ENCODE results near the gene IL16. TPM values are rescaled to one million over a fixed set of nuclear protein-coding genes. Genes with fewer than 3 reads are reported as not detected.

Gene IL16
- total and polyA plus RNA-seq, 4 donors, result 1.9 to 6.9 (median 4.4) TPM

DNA sequence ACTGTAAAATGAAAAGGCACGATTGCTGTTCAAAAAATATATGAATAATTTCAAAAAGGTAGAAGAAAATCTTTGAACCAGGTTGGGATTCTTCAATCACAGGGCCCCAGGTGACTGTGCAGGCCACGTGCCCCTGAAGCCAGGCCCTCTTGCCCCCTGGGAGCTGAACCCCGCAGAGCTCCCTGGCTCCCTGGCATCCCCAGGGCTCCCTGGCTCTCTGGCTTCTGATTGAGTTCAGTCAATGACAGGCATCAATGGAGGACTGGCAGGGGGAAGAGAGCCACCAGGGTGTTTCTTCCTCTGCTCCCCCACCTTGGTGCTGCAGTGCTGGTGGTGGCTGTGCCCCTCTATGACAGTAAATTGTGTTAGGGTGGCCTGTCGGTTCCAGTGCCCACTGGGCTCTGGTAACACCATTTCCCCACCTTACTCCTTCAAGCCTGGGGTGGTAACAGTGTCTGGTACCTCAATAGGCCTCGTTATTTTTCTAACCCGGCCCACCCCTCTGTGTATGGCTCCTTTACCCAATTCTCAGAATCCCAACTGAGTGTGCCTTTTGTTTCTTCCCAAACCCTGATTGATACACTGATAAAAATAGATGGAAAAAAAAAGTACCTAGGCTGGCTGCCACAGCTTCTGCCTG is 64.6 kb downstream of the IL16 start:
- H3K9ac ChIP-seq (ENCODE audit: low read depth in 1 of 2, low read length in 2 of 2), result no peak overlapping the region
- TF ChIP-seq JUND (IDR thresholded peaks at IDR 0.05), result no peak
- no peaks in the 10 kb centered on the region for H3K27me3 ChIP-seq (ENCODE audit: control insufficient read depth in 4 of 4, insufficient read depth in 4 of 4, low read length in 3 of 4)
- no peak overlapping the region for H3K27ac ChIP-seq (ENCODE audit: low read depth in 1 of 2, low read length in 2 of 2)
- DNase-seq (ENCODE audit: low spot score), result no peak
- WGBS, result 78% methylated on average over 6 of the region's 6 CpGs
- peaks cover 0 to 13% (median 12%) of the 10 kb centered on the region in 4 donors for H3K4me1 ChIP-seq (ENCODE audit: control insufficient read depth in 4 of 4, insufficient read depth in 4 of 4, low read length in 3 of 4)
- H3K4me3 ChIP-seq (ENCODE audit: low read depth in 1 of 3, low read length in 3 of 3), result no peak overlapping the region
- no peaks in the 10 kb centered on the region for H3K9me3 ChIP-seq (ENCODE audit: control insufficient read depth in 4 of 4, low read length in 3 of 4)
- peaks cover 0 to 1% (median 0%) of the 10 kb centered on the region in 4 donors for H3K36me3 ChIP-seq (ENCODE audit: control insufficient read depth in 4 of 4, insufficient read depth in 3 of 4, low read depth in 1 of 4, low read length in 3 of 4)

- TF ChIP-seq NR2F2 (IDR thresholded peaks at IDR 0.05) (no peak), JUND (IDR thresholded peaks at IDR 0.05) (no peak)
- H3K27me3 ChIP-seq (ENCODE audit: control insufficient read depth in 4 of 4, insufficient read depth in 4 of 4, low read length in 3 of 4), result no peaks in the 10 kb centered on the region
- no peak for DNase-seq (ENCODE audit: low spot score)
- peaks cover 0 to 18% (median 14%) of the 10 kb centered on the region in 4 donors for H3K4me1 ChIP-seq (ENCODE audit: control insufficient read depth in 4 of 4, insufficient read depth in 4 of 4, low read length in 3 of 4)
- H3K9me3 ChIP-seq (ENCODE audit: control insufficient read depth in 4 of 4, low read length in 3 of 4), result no peaks in the 10 kb centered on the region
- 87% methylated on average over 4 of the region's 4 CpGs for WGBS
- H3K4me3 ChIP-seq (ENCODE audit: low read depth in 1 of 3, low read length in 3 of 3), result no peak overlapping the region
- H3K36me3 ChIP-seq (ENCODE audit: control insufficient read depth in 4 of 4, insufficient read depth in 3 of 4, low read depth in 1 of 4, low read length in 3 of 4), result peaks cover 0 to 1% (median 0%) of the 10 kb centered on the region in 4 donors
- no peak overlapping the region for H3K27ac ChIP-seq (ENCODE audit: low read depth in 1 of 2, low read length in 2 of 2)
- H3K9ac ChIP-seq (ENCODE audit: low read depth in 1 of 2, low read length in 2 of 2), result no peak overlapping the region
These were observed 66.8 kb downstream of the IL16 start for GRCh38 chr15:81263477-81263876.

- Histone ChIP-seq H3K4me3 (ENCODE audit: low read depth in 1 of 3, low read length in 3 of 3) (no peak overlapping the region), H3K27ac (ENCODE audit: low read depth in 1 of 2, low read length in 2 of 2) (no peak overlapping the region), H3K9ac (ENCODE audit: low read depth in 1 of 2, low read length in 2 of 2) (no peak overlapping the region), H3K27me3 (ENCODE audit: control insufficient read depth in 4 of 4, insufficient read depth in 4 of 4, low read length in 3 of 4) (no peaks in the 10 kb centered on the region), H3K4me1 (ENCODE audit: control insufficient read depth in 4 of 4, insufficient read depth in 4 of 4, low read length in 3 of 4) (peaks cover 0 to 18% (median 14%) of the 10 kb centered on the region in 4 donors), H3K36me3 (ENCODE audit: control insufficient read depth in 4 of 4, insufficient read depth in 3 of 4, low read depth in 1 of 4, low read length in 3 of 4) (peaks cover 0 to 1% (median 0%) of the 10 kb centered on the region in 4 donors), H3K9me3 (ENCODE audit: control insufficient read depth in 4 of 4, low read length in 3 of 4) (no peaks in the 10 kb centered on the region)
- 93% methylated on average over 6 of the region's 6 CpGs for WGBS
- DNase-seq (ENCODE audit: low spot score), result no peak
- TF ChIP-seq HNF4A (conservative IDR thresholded peaks at IDR 0.05) (no peak), HNF4G (IDR thresholded peaks at IDR 0.05) (no peak)
These were observed 67.6 kb downstream of the IL16 start for GRCh38 chr15:81264072-81264857.

DNA sequence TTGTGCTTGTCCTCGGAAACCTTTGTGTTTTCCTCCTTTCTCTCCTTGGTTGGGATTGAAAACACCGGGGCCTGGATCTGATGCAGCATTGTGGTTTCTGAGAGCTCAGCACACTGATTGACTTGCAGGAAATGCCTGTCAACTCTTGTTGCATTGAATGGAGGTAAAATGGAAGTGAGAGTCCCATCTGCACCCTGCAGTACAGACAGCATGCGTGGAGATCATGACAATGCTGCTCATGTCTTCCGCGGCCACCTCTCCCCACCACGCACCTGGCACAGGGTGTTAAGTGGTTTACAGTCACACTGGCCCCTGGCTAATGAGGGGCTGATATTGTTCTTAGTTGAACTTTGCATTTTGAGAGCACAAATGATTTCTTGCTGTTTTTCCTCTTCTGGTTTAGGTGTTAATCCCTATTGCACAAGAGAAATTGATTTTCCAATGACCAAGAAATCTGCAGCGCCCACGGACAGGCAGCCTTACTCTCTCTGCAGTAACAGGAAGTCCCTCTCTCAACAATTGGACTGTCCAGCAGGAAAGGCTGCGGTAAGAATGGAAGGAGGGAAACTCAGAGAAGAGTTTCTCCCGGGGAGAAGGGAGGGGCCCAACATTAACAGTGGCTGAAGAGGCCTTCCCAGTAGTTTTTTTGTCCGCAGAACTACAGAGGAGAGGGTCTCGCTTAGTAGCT is 68.7 kb downstream of the IL16 start:
- H3K4me3 ChIP-seq (ENCODE audit: low read depth in 1 of 3, low read length in 3 of 3), result peak overlapping the region; percentile 35 to 51 (median 39)
- no peak for DNase-seq (ENCODE audit: low spot score)

More for the DNA sequence above, 68.7 kb downstream of the IL16 start:
- Histone ChIP-seq H3K4me1 (ENCODE audit: control insufficient read depth in 4 of 4, insufficient read depth in 4 of 4, low read length in 3 of 4) (peaks cover 0 to 18% (median 14%) of the 10 kb centered on the region in 4 donors), H3K27ac (ENCODE audit: low read depth in 1 of 2, low read length in 2 of 2) (peak overlapping the region in 1 of 2 donors; percentile 22), H3K27me3 (ENCODE audit: control insufficient read depth in 4 of 4, insufficient read depth in 4 of 4, low read length in 3 of 4) (no peaks in the 10 kb centered on the region), H3K9me3 (ENCODE audit: control insufficient read depth in 4 of 4, low read length in 3 of 4) (no peaks in the 10 kb centered on the region), H3K9ac (ENCODE audit: low read depth in 1 of 2, low read length in 2 of 2) (no peak overlapping the region), H3K36me3 (ENCODE audit: control insufficient read depth in 4 of 4, insufficient read depth in 3 of 4, low read depth in 1 of 4, low read length in 3 of 4) (peaks cover 0 to 1% (median 0%) of the 10 kb centered on the region in 4 donors)
- TF ChIP-seq NR2F2 (IDR thresholded peaks at IDR 0.05) (no peak), EGR1 (IDR thresholded peaks at IDR 0.05; ENCODE audit: low read depth in 2 of 2) (no peak), JUND (IDR thresholded peaks at IDR 0.05) (no peak), ATF3 (IDR thresholded peaks at IDR 0.05) (no peak), GABPA (IDR thresholded peaks at IDR 0.05 in 1 of 2, conservative IDR thresholded peaks at IDR 0.05 in 1 of 2) (no peak), RAD21 (IDR thresholded peaks at IDR 0.05) (no peak), FOXA2 (IDR thresholded peaks at IDR 0.05) (no peak)
- TF ChIP-seq, protein P1, sequence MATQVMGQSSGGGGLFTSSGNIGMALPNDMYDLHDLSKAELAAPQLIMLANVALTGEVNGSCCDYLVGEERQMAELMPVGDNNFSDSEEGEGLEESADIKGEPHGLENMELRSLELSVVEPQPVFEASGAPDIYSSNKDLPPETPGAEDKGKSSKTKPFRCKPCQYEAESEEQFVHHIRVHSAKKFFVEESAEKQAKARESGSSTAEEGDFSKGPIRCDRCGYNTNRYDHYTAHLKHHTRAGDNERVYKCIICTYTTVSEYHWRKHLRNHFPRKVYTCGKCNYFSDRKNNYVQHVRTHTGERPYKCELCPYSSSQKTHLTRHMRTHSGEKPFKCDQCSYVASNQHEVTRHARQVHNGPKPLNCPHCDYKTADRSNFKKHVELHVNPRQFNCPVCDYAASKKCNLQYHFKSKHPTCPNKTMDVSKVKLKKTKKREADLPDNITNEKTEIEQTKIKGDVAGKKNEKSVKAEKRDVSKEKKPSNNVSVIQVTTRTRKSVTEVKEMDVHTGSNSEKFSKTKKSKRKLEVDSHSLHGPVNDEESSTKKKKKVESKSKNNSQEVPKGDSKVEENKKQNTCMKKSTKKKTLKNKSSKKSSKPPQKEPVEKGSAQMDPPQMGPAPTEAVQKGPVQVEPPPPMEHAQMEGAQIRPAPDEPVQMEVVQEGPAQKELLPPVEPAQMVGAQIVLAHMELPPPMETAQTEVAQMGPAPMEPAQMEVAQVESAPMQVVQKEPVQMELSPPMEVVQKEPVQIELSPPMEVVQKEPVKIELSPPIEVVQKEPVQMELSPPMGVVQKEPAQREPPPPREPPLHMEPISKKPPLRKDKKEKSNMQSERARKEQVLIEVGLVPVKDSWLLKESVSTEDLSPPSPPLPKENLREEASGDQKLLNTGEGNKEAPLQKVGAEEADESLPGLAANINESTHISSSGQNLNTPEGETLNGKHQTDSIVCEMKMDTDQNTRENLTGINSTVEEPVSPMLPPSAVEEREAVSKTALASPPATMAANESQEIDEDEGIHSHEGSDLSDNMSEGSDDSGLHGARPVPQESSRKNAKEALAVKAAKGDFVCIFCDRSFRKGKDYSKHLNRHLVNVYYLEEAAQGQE (IDR thresholded peaks at IDR 0.05), result peak; percentile 78
- 38% methylated on average over 12 of the region's 12 CpGs for WGBS

Data from liver (tissue), 9 donors.